ENCODE measurements around the gene SPATA13.

The SPATA13 gene

GRCh38 chr13:24147570-24147963 is 13.0 kb upstream of the SPATA13 start:
- H3K4me3 ChIP-seq (ENCODE audit: low read depth, low read length) = no peak overlapping the region
- TF ChIP-seq, protein P1, sequence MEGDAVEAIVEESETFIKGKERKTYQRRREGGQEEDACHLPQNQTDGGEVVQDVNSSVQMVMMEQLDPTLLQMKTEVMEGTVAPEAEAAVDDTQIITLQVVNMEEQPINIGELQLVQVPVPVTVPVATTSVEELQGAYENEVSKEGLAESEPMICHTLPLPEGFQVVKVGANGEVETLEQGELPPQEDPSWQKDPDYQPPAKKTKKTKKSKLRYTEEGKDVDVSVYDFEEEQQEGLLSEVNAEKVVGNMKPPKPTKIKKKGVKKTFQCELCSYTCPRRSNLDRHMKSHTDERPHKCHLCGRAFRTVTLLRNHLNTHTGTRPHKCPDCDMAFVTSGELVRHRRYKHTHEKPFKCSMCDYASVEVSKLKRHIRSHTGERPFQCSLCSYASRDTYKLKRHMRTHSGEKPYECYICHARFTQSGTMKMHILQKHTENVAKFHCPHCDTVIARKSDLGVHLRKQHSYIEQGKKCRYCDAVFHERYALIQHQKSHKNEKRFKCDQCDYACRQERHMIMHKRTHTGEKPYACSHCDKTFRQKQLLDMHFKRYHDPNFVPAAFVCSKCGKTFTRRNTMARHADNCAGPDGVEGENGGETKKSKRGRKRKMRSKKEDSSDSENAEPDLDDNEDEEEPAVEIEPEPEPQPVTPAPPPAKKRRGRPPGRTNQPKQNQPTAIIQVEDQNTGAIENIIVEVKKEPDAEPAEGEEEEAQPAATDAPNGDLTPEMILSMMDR (IDR thresholded peaks at IDR 0.05; ENCODE audit: low read depth, low read length, missing control alignments) = no peak
- DNase-seq (ENCODE audit: low read depth) = no peak

DNA sequence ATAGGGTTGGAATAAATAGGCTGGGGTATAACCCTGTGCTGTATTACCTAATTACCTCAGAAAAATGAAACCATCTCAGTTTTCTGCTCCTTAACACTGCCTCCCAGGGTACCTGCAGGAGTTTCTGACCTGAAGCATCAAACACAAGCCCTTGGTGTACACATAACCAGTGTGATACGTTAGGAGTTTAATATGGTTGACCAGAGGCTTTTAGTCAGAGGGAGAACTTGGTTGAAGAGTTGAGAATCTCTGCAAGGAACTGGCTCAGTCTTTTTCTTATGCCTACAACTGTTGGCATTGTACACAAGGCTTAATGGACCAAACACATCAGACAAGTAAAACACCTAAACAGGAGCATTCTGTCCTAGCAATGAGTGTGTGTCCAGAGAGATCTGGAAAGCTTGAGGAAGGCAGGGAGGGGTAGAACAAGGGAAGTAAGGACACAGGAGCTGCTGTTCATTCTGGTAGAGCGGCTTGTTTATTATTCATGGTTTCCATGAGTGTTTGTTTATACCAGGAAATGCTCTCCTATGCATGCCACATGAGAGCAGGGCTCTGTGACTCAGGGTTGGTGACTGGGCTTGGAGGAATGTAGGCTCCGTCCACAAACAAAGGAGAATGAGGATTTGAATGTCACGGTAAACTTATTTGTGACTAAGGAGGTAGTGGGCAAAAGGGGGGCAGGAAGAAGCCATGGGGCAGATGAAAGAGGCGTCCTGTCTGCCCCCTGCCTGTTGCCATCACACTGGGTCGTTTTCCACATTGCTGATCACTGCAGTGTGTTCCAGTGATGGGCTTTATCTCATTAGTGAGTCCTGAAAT is 11.9 kb upstream of the SPATA13 start:
- no peak for DNase-seq (ENCODE audit: low read depth)
- no peak overlapping the region for H3K4me3 ChIP-seq (ENCODE audit: low read depth, low read length)
- TF ChIP-seq, protein P1 (IDR thresholded peaks at IDR 0.05; ENCODE audit: low read depth, low read length, missing control alignments) = no peak

GRCh38 chr13:24149246-24150032 is 11.1 kb upstream of the SPATA13 start:
- TF ChIP-seq, protein P1 (IDR thresholded peaks at IDR 0.05; ENCODE audit: low read depth, low read length, missing control alignments) = no peak
- no peak overlapping the region for H3K4me3 ChIP-seq (ENCODE audit: low read depth, low read length)
- no peak for DNase-seq (ENCODE audit: low read depth)

GRCh38 chr13:24150572-24150971 is 9.9 kb upstream of the SPATA13 start:
- no peak for DNase-seq (ENCODE audit: low read depth)
- TF ChIP-seq, protein P1 (IDR thresholded peaks at IDR 0.05; ENCODE audit: low read depth, low read length, missing control alignments) = no peak
- H3K4me3 ChIP-seq (ENCODE audit: low read depth, low read length) = no peak overlapping the region

GRCh38 chr13:24151864-24152263 is 8.7 kb upstream of the SPATA13 start:
- TF ChIP-seq, protein P1 (IDR thresholded peaks at IDR 0.05; ENCODE audit: low read depth, low read length, missing control alignments) = no peak
- H3K4me3 ChIP-seq (ENCODE audit: low read depth, low read length) = no peak overlapping the region
- no peak for DNase-seq (ENCODE audit: low read depth)

DNA sequence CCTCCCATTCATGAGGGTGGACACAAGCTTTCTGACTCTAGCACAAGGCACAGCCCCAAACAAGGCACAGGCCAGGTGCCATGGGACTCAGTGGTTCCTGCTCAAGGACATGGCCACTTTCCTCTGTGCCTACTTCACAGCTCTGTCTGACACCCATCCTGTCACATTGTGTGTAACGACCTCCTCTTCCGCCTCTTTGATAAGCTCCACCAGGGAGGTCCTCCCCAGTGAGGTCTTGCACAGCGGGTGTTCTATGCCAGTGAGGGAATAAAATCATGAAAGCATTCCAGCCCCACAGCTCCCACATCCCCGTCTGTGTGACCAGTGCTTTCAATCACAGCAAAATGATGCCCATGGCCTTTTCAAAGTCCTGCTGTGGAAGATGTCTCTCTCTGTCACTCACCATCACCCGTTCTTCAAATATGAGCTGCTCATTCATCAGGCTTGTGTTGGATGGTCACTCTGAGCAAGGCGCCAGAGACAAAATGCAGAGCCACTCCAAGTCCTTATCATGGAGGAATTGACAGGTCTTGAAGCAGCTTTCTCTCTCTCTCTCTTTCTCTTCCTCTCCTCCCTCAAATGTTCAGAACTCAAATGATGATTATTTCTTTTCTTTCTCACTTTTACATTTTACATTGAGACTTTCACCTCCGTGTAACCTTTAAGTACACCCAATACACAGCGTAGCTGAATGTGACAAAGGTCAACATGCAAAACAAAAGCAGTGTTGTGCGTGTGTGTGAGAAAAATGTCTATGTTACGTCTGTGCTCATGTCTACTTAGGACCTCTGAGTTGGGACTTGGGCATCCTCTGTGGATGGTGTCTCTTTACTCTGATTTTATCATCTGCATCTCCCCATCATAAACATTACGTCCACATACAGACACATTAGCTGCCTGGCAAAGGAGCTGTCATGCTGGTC is 8.0 kb upstream of the SPATA13 start:
- DNase-seq (ENCODE audit: low read depth) = no peak
- TF ChIP-seq, protein P1 (IDR thresholded peaks at IDR 0.05; ENCODE audit: low read depth, low read length, missing control alignments) = no peak
- H3K4me3 ChIP-seq (ENCODE audit: low read depth, low read length) = no peak overlapping the region
